GM12878 (cell line): ENCODE measurements around the gene IVD. TPM values are rescaled to one million over a fixed set of nuclear protein-coding genes. Genes with fewer than 3 reads are reported as not detected.

ENCODE experiments used
- ATAC-seq: fragments of 200-7000 bp; cut with Tn5 transposase; 3 replicates; pipeline ENCODE4 v1.9.1; 2020; ENCODE audit warnings: mild to moderate bottlenecking, moderate library complexity
- BruUV-seq: library from RNA; stranded (reverse); fragments of 400-500 nt; replicated peaks from 2 replicates; lab custom pipeline; 2021; lab: Mats Ljungman, UMichigan
- CTCF ChIA-PET: fragments of 300-600 bp; sonication (Branson Sonifier 250); formaldehyde crosslinking; extraction: SDS; loops from one replicate; lab custom pipeline; 2021; ENCODE audit warnings: inconsistent platforms; lab: Yijun Ruan, JAX
- POLR2A ChIA-PET: fragments of 350-600 bp; formaldehyde crosslinking; extraction: SDS; loops from one replicate; lab custom pipeline; 2021; ENCODE audit warnings: inconsistent platforms; lab: Charles Lee
- RAD21 ChIA-PET: fragments of 300-600 bp; sonication (Branson Sonifier 250); formaldehyde crosslinking; loops from one replicate; lab custom pipeline; 2023; ENCODE audit warnings: antibody characterized with exemption; ENCODE audit not compliant: unreplicated experiment; lab: Charles Lee
- SMC1A ChIA-PET: fragments of 300-600 bp; sonication (Branson Sonifier 250); formaldehyde crosslinking; loops from one replicate; lab custom pipeline; 2023; ENCODE audit not compliant: unreplicated experiment, uncharacterized antibody; lab: Charles Lee
- DNase-seq: peaks from one replicate; pipeline ENCODE4 v3.0.0-alpha.2; 2011; ENCODE audit warnings: low read depth, low spot score
- FAIRE-seq: peaks from 3 replicates; lab custom pipeline; 2011; peaks lifted over from hg19 to GRCh38; lab: Jason Lieb, UNC
- H2AFZ ChIP-seq: 2 replicates; pipeline ENCODE4 v1.6.0; 2011; ENCODE audit warnings: low read depth, low read length, control low read depth; ENCODE audit not compliant: control insufficient read depth
- H3K27ac ChIP-seq: 2 replicates; pipeline ENCODE4 v1.5.1; 2011; ENCODE audit warnings: control low read depth; ENCODE audit not compliant: control insufficient read depth, insufficient read depth
- H3K27me3 ChIP-seq, 2 experiments: replicated peaks in 1 of 2; 2 replicates each; pipeline versions ENCODE4 v1.6.0 to v1.6.1; 2011; ENCODE audit warnings: low read length in 1 of 2; ENCODE audit not compliant: control insufficient read depth in 2 of 2, insufficient read depth in 2 of 2
- H3K36me3 ChIP-seq, 2 experiments: 2 replicates each; pipeline ENCODE4 v1.5.1; 2011; ENCODE audit warnings: low read length in 1 of 2; ENCODE audit not compliant: control insufficient read depth in 2 of 2, insufficient read depth in 2 of 2
- H3K4me1 ChIP-seq: 2 replicates; pipeline ENCODE4 v1.6.1; 2011; ENCODE audit warnings: mild to moderate bottlenecking, low read length, moderate library complexity, mixed read lengths; ENCODE audit not compliant: control insufficient read depth, insufficient read depth
- H3K4me2 ChIP-seq: 2 replicates; pipeline ENCODE4 v1.6.0; 2011; ENCODE audit warnings: control low read depth; ENCODE audit not compliant: control insufficient read depth, insufficient read depth
- H3K4me3 ChIP-seq: fragments of 200-600 bp; sonication (generic); 2 replicates; pipeline ENCODE4 v1.5.1; 2016
- H3K79me2 ChIP-seq: 2 replicates; pipeline ENCODE4 v1.6.0; 2011; ENCODE audit warnings: low read length; ENCODE audit not compliant: control insufficient read depth, insufficient read depth
- H3K9ac ChIP-seq: 2 replicates; pipeline ENCODE4 v1.8.0; 2011; ENCODE audit warnings: low read length, control low read depth, mixed read lengths; ENCODE audit not compliant: control insufficient read depth, insufficient read depth
- H3K9me3 ChIP-seq: replicated peaks from 3 replicates; pipeline ENCODE4 v1.5.1; 2011; ENCODE audit warnings: mild to moderate bottlenecking, low read length; ENCODE audit not compliant: control insufficient read depth, insufficient read depth
- H4K20me1 ChIP-seq: 2 replicates; pipeline ENCODE4 v1.6.0; 2011; ENCODE audit not compliant: control insufficient read depth, insufficient read depth
- BACH1 ChIP-seq: fragments of 450-650 bp; IDR thresholded peaks from 2 replicates; pipeline ENCODE4 v1.6.1; 2017; ENCODE audit warnings: mild to moderate bottlenecking, borderline replicate concordance
- BCL11A ChIP-seq: IDR thresholded peaks from 2 replicates; pipeline ENCODE4 v1.6.1; 2011; ENCODE audit warnings: low read depth, low read length
- ELK1 ChIP-seq: IDR thresholded peaks from 2 replicates; pipeline ENCODE4 v1.6.1; 2012; ENCODE audit warnings: low read depth, low read length, improper control_type of control experiment
- EZH2 ChIP-seq: IDR thresholded peaks from 2 replicates; pipeline ENCODE4 v1.6.1; 2012; ENCODE audit warnings: low read depth, mild to moderate bottlenecking, control low read depth, inconsistent platforms, low read length, borderline replicate concordance; ENCODE audit not compliant: control insufficient read depth
- GATAD2B ChIP-seq: fragments of 450-650 bp; conservative IDR thresholded peaks from 2 replicates; pipeline ENCODE4 v1.6.1; 2017; ENCODE audit warnings: low read depth, mild to moderate bottlenecking, moderate library complexity
- HSF1 ChIP-seq: fragments of 150-350 bp; IDR thresholded peaks from 2 replicates; pipeline ENCODE4 v1.6.1; 2014; ENCODE audit warnings: mild to moderate bottlenecking, low read depth, low read length
- NFYA ChIP-seq: IDR thresholded peaks from 2 replicates; pipeline ENCODE4 v1.6.1; 2011; ENCODE audit warnings: low read depth, mild to moderate bottlenecking, low read length, improper control_type of control experiment, borderline replicate concordance
- NR2F1 ChIP-seq: fragments of 450-650 bp; conservative IDR thresholded peaks from 2 replicates; pipeline ENCODE4 v1.6.1; 2017; ENCODE audit warnings: mild to moderate bottlenecking
- PAX5 ChIP-seq: IDR thresholded peaks from 2 replicates; pipeline ENCODE4 v1.6.1; 2011; ENCODE audit warnings: low read depth, low read length, borderline replicate concordance
- RAD51 ChIP-seq: fragments of 450-650 bp; IDR thresholded peaks from 2 replicates; pipeline ENCODE4 v1.6.1; 2016; ENCODE audit warnings: moderate library complexity, mild to moderate bottlenecking, inconsistent platforms
- RCOR1 ChIP-seq: conservative IDR thresholded peaks from 2 replicates; pipeline ENCODE4 v1.6.1; 2012; ENCODE audit warnings: low read depth, low read length, improper control_type of control experiment
- RUNX3 ChIP-seq: IDR thresholded peaks from 2 replicates; pipeline ENCODE4 v1.6.1; 2012; ENCODE audit warnings: low read length, inconsistent platforms
- SUPT20H ChIP-seq: IDR thresholded peaks from 2 replicates; pipeline ENCODE4 v1.6.1; 2011; ENCODE audit warnings: low read depth, mild to moderate bottlenecking, low read length, moderate library complexity, borderline replicate concordance; ENCODE audit not compliant: control insufficient read depth
- WGBS: methylation state at CpG from one replicate; pipeline ENCODE4 v1.1.6; 2016; ENCODE audit warnings: low lambda C conversion rate; ENCODE audit not compliant: insufficient replicate concordance, insufficient coverage; ENCODE audit errors: missing lambda C conversion rate; 5-methylcytosine and 5-hydroxymethylcytosine counted together
- in situ Hi-C: fragments of 300-500 bp; cut with MboI; formaldehyde crosslinking; loops from 9 replicates; pipeline ENCODE4 v1.14.3; 2018; ENCODE audit warnings: mixed read lengths
- intact Hi-C: fragments of 100-400 bp; cut with micrococcal nuclease; formaldehyde crosslinking; loops from one replicate; pipeline ENCODE4 v1.14.2; 2022; ENCODE audit not compliant: unreplicated experiment
- polyA plus RNA-seq, 11 experiments: library from polyadenylated mRNA; depleted of rRNA in 4 of 11; unstranded in 6 of 11; stranded (reverse) in 5 of 11; fragments of >200 nt; fragmentation: Nextera tagmentation in 4 of 11; fragmentation: Illumina TruSeq in 1 of 11; extraction: Ambion mirVana in 4 of 11; extraction: Trizol in 1 of 11; gene quantifications; 1 replicate in 1 of 11; 2 replicates in 10 of 11; pipeline versions ENCODE4 v1.2.1 to v1.2.3, GENCODE V29; 2011 to 2016; ENCODE audit warnings: inconsistent platforms in 2 of 11, missing spikeins in 2 of 11, low read depth in 1 of 11
- total RNA-seq, 4 experiments: library from RNA; depleted of rRNA in 3 of 4; stranded (reverse); fragments of >200 nt in 3 of 4; fragmentation: Illumina TruSeq in 1 of 4; extraction: Trizol in 1 of 4; gene quantifications; 2 replicates each; pipeline versions ENCODE4 v1.2.1 to v1.2.3, GENCODE V29; 2013 to 2021

IVD gene
- total and polyA plus RNA-seq, 10 of the 15 experiments (the other 5 are each of a cell fraction or from before 2014, with no cell fraction given), result 5.3 to 59.8 (median 45.7) TPM

- FAIRE-seq, result no peak
- no TSS peak for BruUV-seq
- Histone ChIP-seq H3K4me1 (no peaks in the 10 kb centered on the region), H3K9me3 (no peaks in the 10 kb centered on the region), H3K79me2 (no peaks in the 10 kb centered on the region), H3K4me3 (no peak overlapping the region), H3K27me3 (no peaks in the 10 kb centered on the region), H4K20me1 (no peaks in the 10 kb centered on the region), H3K4me2 (no peak overlapping the region), H3K9ac (no peak overlapping the region), H2AFZ (no peak overlapping the region), H3K27ac (no peak overlapping the region), H3K36me3 (peaks cover 28 to 35% of the 10 kb centered on the region in 2 experiments)
- ChIA-PET SMC1A (no interaction called here), CTCF (interaction anchor here (0.9 kb wide), 1 partner anchor 70 kb away, joined by 3 read pairs; no protein-coding TSS in a partner anchor), RAD21 (no interaction called here), POLR2A (no interaction called here)
- no peak for DNase-seq
- no peak for TF ChIP-seq EZH2
- no peak for TF ChIP-seq BCL11A
- no peak for TF ChIP-seq BACH1
- no peak for TF ChIP-seq NFYA
- TF ChIP-seq GATAD2B, result no peak
- no peak for TF ChIP-seq SUPT20H
- no peak for TF ChIP-seq HSF1
- TF ChIP-seq RUNX3, result no peak
- no peak for TF ChIP-seq RCOR1
- TF ChIP-seq RAD51, result no peak
- no peak for TF ChIP-seq NR2F1
- no peak for TF ChIP-seq PAX5
- no peak for TF ChIP-seq ELK1
- ATAC-seq, result no peak
- WGBS, result 98% methylated on average over 7 of the region's 7 CpGs
- in situ Hi-C loops, result no loop called here
- intact Hi-C loops, result no loop called here
Observed at GRCh38 chr15:40414816-40415215, 9.2 kb downstream of the IVD start.
